Tibial nerve (tissue), 4 donors: ENCODE data around the gene SCN2A. TPM values are rescaled to one million over a fixed set of nuclear protein-coding genes. Genes with fewer than 3 reads are reported as not detected.

Experiments used
- DNase-seq, 2 donors: peaks; one replicate each; pipeline ENCODE4 v3.0.0-alpha.2; 2019; ENCODE audit warnings: low spot score in 2 of 2
- H3K27ac ChIP-seq, 4 donors: fragments of 200-600 bp; sonication (generic) in 3 of 4; one replicate each; pipeline ENCODE4 v1.5.1; 2017 to 2019; ENCODE audit warnings: mild to moderate bottlenecking in 1 of 4
- H3K27me3 ChIP-seq, 2 donors: fragments of 200-600 bp; sonication (generic) in 1 of 2; one replicate each; pipeline versions ENCODE4 v1.5.1 to v1.6.0; 2017 to 2019
- H3K36me3 ChIP-seq, 3 donors: fragments of 200-600 bp; sonication (generic); one replicate each; pipeline ENCODE4 v1.5.1; 2018 to 2019
- H3K4me1 ChIP-seq, 4 donors: fragments of 200-600 bp; sonication (generic) in 3 of 4; one replicate each; pipeline ENCODE4 v1.5.1; 2017 to 2019
- H3K4me3 ChIP-seq, 4 donors: fragments of 200-600 bp; sonication (generic) in 3 of 4; one replicate each; pipeline ENCODE4 v1.5.1; 2017 to 2019; ENCODE audit warnings: mild to moderate bottlenecking in 1 of 4, moderate library complexity in 1 of 4
- H3K9me3 ChIP-seq, 4 donors: fragments of 200-600 bp; sonication (generic) in 3 of 4; one replicate each; pipeline ENCODE4 v1.5.1; 2017 to 2019
- EP300 ChIP-seq, 2 donors: sonication (generic); formaldehyde crosslinking; IDR thresholded peaks; one replicate each; pipeline ENCODE4 v1.6.1; 2017; ENCODE audit warnings: antibody characterized with exemption in 2 of 2, mild to moderate bottlenecking in 1 of 2
- POLR2A ChIP-seq, 2 donors: fragments of 450-650 bp; IDR thresholded peaks; one replicate each; pipeline ENCODE4 v1.6.1; 2017; ENCODE audit warnings: antibody characterized with exemption in 2 of 2, mild to moderate bottlenecking in 2 of 2, moderate library complexity in 2 of 2
- WGBS, 2 donors: methylation state at CpG; one replicate each; pipeline ENCODE4 v1.1.5; 2018; 5-methylcytosine and 5-hydroxymethylcytosine counted together
- total RNA-seq, 4 donors: library from RNA; depleted of rRNA; stranded (reverse); fragments of >200 nt; gene quantifications; one replicate each; pipeline ENCODE4 v1.1.0, GENCODE V29; 2016
- TF ChIP-seq, protein P1 (sequence below), 5 experiments: fragments of 200-600 bp in 3 of 5; fragments of 450-650 bp in 2 of 5; sonication (generic) in 3 of 5; IDR thresholded peaks; one replicate each; pipeline ENCODE4 v1.5.1; 2016 to 2019; ENCODE audit warnings: antibody characterized with exemption in 5 of 5, mild to moderate bottlenecking in 3 of 5, moderate library complexity in 2 of 5

The SCN2A gene
- total RNA-seq, 4 donors from 2014 or later, result 0.20 to 2.1 (median 0.48) TPM

DNA sequence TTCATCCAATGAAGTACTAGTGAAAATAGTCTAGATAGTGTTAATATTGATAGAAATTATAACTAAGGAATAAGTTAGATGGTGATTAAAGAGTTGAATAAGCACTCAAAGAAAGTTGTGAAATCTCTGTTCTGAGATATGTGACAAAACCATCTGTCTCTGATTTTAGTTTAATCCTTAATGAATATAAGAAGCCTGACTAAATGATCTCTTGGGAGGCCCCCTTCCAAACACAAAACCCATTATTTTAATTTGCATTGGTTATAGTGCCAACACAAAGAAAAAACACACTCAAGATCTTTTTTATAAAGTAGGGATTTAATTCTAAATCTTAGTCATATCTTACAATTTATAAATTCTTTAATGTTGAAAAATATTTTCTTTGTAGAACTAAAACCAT lies 34.0 kb downstream of the SCN2A start:
- no peaks in the 10 kb centered on the region for H3K9me3 ChIP-seq
- peaks cover 0 to 28% (median 0%) of the 10 kb centered on the region in 4 donors for H3K4me1 ChIP-seq
- no peak for DNase-seq
- no peaks in the 10 kb centered on the region for H3K27me3 ChIP-seq
- H3K36me3 ChIP-seq, result no peaks in the 10 kb centered on the region
- TF ChIP-seq, protein P1, sequence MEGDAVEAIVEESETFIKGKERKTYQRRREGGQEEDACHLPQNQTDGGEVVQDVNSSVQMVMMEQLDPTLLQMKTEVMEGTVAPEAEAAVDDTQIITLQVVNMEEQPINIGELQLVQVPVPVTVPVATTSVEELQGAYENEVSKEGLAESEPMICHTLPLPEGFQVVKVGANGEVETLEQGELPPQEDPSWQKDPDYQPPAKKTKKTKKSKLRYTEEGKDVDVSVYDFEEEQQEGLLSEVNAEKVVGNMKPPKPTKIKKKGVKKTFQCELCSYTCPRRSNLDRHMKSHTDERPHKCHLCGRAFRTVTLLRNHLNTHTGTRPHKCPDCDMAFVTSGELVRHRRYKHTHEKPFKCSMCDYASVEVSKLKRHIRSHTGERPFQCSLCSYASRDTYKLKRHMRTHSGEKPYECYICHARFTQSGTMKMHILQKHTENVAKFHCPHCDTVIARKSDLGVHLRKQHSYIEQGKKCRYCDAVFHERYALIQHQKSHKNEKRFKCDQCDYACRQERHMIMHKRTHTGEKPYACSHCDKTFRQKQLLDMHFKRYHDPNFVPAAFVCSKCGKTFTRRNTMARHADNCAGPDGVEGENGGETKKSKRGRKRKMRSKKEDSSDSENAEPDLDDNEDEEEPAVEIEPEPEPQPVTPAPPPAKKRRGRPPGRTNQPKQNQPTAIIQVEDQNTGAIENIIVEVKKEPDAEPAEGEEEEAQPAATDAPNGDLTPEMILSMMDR (IDR thresholded peaks at IDR 0.05), result no peak
- H3K27ac ChIP-seq, result peak overlapping the region in 1 of 4 donors; percentile 42
- H3K4me3 ChIP-seq, result no peak overlapping the region

DNA sequence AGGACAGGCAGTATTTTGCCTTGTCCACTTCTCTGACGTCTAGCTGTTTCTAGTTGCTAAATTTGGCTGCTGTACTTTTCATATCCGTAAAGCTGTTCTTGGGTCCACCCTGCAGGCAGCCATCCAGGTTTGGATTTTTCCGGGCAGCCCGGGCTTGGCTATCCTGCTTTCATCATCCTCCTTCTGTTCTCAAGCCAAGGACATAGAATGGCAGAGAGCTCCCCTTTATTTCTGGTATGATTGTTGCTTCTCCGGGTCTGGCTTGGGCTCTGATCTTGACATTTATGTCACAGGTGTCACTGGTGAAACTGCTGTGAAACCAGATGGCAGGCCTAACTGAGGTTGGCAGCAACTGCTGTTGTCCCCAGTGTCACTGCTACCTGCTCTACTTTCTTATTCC lies 35.5 kb downstream of the SCN2A start:
- WGBS, 2 donors, result 32% methylated on average over 5 of the region's 5 CpGs
- Histone ChIP-seq H3K27ac (peak overlapping the region in 3 of 4 donors; percentile 15 to 77 (median 56)), H3K27me3 (no peaks in the 10 kb centered on the region), H3K4me1 (peaks cover 0 to 28% (median 0%) of the 10 kb centered on the region in 4 donors), H3K36me3 (no peaks in the 10 kb centered on the region), H3K4me3 (no peak overlapping the region), H3K9me3 (no peaks in the 10 kb centered on the region)
- peak; percentile 21 to 75 for TF ChIP-seq EP300 (IDR thresholded peaks at IDR 0.05)
- no peak for TF ChIP-seq POLR2A (IDR thresholded peaks at IDR 0.05)
- DNase-seq, result peak; percentile 49 to 74

DNA sequence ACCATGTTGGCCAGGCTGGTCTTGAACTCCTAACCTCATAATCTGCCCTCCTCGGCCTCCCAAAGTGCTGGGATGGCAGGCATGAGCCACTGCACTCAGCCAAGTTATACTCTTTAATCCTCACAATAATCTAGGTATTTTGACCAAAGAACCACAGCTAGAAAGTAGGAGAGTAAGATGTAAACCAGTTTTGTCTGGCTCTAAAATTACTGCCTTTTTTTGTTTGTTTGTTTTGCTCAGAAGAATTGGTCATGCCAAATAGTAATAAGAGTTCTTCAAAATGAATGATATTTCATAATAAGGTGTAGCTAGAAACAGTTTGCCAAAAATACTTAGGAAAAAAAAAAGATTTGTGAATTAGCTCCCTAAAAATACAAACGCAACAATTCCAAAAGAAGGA lies 36.7 kb downstream of the SCN2A start:
- WGBS, 2 donors, result 68 to 81% methylated on average over 2 of the region's 2 CpGs
- peak overlapping the region in 2 of 4 donors; percentile 56 to 77 for H3K27ac ChIP-seq

DNA sequence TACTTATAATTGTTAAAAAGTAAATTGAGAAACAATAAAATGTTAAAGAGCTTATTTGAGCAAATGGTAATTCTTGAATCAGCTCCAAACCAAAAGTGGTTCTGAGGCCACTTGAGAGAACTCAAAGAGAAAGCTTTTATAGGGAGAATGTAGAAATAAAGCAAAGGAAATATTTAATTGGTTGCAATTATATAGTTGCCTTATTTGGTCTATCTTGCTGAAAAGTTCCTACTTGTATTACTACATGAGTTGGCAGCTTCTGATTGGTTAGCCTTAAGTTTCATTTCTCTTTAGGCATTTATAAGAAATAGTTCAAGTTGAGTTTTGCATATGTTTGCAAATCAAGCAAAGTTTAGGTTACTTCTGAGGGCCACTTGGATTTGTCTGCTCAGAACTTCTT lies 38.1 kb downstream of the SCN2A start:
- H3K9me3 ChIP-seq, result no peaks in the 10 kb centered on the region
- H3K36me3 ChIP-seq, result no peaks in the 10 kb centered on the region
- no peak overlapping the region for H3K27ac ChIP-seq
- no peak for DNase-seq
- no peak for TF ChIP-seq POLR2A (IDR thresholded peaks at IDR 0.05)
- TF ChIP-seq, protein P1 (IDR thresholded peaks at IDR 0.05), result no peak
- TF ChIP-seq EP300 (IDR thresholded peaks at IDR 0.05), result no peak
- H3K27me3 ChIP-seq, result no peaks in the 10 kb centered on the region
- no peak overlapping the region for H3K4me3 ChIP-seq
- H3K4me1 ChIP-seq, result peaks cover 0 to 28% (median 0%) of the 10 kb centered on the region in 4 donors

More for the DNA sequence above, 36.7 kb downstream of the SCN2A start:
- Histone ChIP-seq H3K36me3 (no peaks in the 10 kb centered on the region), H3K27me3 (no peaks in the 10 kb centered on the region), H3K4me3 (no peak overlapping the region), H3K9me3 (no peaks in the 10 kb centered on the region), H3K4me1 (peaks cover 0 to 28% (median 0%) of the 10 kb centered on the region in 4 donors)
- no peak for DNase-seq
- TF ChIP-seq, protein P1 (IDR thresholded peaks at IDR 0.05), result no peak
- TF ChIP-seq POLR2A (IDR thresholded peaks at IDR 0.05), result no peak

DNA sequence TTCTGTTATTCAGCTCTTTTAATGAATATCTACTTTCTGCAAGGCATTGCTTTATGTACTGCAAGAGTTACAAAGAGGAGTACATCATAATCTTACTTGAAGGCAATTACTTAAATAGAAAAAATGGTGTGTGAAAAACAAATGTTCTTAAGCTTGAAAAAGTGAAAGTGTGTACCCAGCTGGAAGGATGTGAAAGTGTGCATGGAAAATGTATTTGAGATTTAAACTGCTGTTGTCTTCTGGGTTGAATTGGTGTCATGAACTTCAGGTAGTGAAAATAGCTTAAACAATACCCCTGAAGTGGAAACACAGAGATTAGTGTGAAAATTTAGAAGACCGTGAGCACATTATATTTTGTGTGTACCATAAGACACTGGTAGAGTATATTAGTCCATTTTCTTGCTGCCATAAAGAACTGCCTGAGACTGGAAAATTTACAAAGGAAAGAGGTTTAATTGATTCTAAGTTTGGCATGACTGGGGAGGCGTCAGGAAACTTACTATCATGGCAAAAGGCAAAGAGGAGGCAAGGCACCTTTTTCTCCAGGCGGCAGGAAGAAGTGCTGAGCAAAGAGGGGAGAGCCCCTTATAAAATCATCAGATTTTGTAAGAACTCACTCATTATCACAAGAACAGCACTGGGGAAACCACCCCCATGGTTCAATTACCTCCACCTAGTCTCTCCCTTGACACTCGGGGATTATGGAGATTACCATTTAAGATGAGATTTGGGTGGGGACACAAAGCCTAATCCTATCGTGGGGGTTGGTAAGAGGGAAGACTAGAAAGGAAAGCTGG lies 38.8 kb downstream of the SCN2A start:
- H3K27ac ChIP-seq, result no peak overlapping the region
- no peaks in the 10 kb centered on the region for H3K9me3 ChIP-seq
- WGBS, 2 donors, result 68% methylated on average over 5 of the region's 5 CpGs
- H3K27me3 ChIP-seq, result no peaks in the 10 kb centered on the region
- H3K36me3 ChIP-seq, result no peaks in the 10 kb centered on the region
- TF ChIP-seq POLR2A (IDR thresholded peaks at IDR 0.05) (no peak), EP300 (IDR thresholded peaks at IDR 0.05) (no peak)
- TF ChIP-seq, protein P1 (IDR thresholded peaks at IDR 0.05), result no peak
- H3K4me3 ChIP-seq, result no peak overlapping the region
- H3K4me1 ChIP-seq, result peaks cover 0 to 26% (median 0%) of the 10 kb centered on the region in 4 donors
- no peak for DNase-seq
